ENCODE data around the gene HAAO.

DNA sequence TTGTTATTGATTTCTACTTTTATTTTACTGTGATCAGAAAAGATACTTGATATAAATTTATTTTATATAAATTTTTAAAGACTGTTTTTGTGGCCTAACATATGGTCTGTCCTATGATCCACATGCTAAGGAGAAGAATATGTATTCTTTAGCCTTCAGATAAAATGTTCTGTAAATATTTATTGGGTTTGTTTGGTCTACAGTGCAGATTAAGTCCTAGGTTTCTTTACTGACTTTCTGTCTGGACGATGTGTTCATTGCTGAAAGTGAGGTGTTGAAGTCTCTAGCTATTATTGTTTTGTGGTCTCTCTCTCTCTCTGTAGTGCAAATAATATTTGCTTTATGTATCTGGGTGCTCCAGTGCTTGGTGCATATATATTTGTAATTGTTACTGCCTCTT, 58.5 kb downstream of the HAAO start:
- TF ChIP-seq NANOG (IDR thresholded peaks at IDR 0.05; ENCODE audit: borderline replicate concordance) (no peak), ZNF114 (CRISPR knock-in tag; IDR thresholded peaks at IDR 0.05) (no peak), POLR2AphosphoS5 (IDR thresholded peaks at IDR 0.05; ENCODE audit: low read depth) (no peak), ZNF331 (CRISPR knock-in tag; IDR thresholded peaks at IDR 0.05; ENCODE audit: low read depth) (no peak), JUNB (IDR thresholded peaks at IDR 0.05; ENCODE audit: unreplicated experiment) (no peak), EZH2phosphoT487 (IDR thresholded peaks at IDR 0.05; ENCODE audit: unreplicated experiment) (no peak), EZH2 (IDR thresholded peaks at IDR 0.05; ENCODE audit: low read depth, unreplicated experiment) (no peak), CREB1 (CRISPR knock-in tag; IDR thresholded peaks at IDR 0.05; ENCODE audit: low read depth) (no peak), STAT1 (IDR thresholded peaks at IDR 0.05; ENCODE audit: unreplicated experiment) (no peak)
- TF ChIP-seq, protein P1, sequence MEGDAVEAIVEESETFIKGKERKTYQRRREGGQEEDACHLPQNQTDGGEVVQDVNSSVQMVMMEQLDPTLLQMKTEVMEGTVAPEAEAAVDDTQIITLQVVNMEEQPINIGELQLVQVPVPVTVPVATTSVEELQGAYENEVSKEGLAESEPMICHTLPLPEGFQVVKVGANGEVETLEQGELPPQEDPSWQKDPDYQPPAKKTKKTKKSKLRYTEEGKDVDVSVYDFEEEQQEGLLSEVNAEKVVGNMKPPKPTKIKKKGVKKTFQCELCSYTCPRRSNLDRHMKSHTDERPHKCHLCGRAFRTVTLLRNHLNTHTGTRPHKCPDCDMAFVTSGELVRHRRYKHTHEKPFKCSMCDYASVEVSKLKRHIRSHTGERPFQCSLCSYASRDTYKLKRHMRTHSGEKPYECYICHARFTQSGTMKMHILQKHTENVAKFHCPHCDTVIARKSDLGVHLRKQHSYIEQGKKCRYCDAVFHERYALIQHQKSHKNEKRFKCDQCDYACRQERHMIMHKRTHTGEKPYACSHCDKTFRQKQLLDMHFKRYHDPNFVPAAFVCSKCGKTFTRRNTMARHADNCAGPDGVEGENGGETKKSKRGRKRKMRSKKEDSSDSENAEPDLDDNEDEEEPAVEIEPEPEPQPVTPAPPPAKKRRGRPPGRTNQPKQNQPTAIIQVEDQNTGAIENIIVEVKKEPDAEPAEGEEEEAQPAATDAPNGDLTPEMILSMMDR (conservative IDR thresholded peaks at IDR 0.05; ENCODE audit: low read depth in 2 of 2): no peak
- TF ChIP-seq, protein P2, sequence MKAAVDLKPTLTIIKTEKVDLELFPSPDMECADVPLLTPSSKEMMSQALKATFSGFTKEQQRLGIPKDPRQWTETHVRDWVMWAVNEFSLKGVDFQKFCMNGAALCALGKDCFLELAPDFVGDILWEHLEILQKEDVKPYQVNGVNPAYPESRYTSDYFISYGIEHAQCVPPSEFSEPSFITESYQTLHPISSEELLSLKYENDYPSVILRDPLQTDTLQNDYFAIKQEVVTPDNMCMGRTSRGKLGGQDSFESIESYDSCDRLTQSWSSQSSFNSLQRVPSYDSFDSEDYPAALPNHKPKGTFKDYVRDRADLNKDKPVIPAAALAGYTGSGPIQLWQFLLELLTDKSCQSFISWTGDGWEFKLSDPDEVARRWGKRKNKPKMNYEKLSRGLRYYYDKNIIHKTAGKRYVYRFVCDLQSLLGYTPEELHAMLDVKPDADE (IDR thresholded peaks at IDR 0.05): no peak
- TF ChIP-seq, protein P3, sequence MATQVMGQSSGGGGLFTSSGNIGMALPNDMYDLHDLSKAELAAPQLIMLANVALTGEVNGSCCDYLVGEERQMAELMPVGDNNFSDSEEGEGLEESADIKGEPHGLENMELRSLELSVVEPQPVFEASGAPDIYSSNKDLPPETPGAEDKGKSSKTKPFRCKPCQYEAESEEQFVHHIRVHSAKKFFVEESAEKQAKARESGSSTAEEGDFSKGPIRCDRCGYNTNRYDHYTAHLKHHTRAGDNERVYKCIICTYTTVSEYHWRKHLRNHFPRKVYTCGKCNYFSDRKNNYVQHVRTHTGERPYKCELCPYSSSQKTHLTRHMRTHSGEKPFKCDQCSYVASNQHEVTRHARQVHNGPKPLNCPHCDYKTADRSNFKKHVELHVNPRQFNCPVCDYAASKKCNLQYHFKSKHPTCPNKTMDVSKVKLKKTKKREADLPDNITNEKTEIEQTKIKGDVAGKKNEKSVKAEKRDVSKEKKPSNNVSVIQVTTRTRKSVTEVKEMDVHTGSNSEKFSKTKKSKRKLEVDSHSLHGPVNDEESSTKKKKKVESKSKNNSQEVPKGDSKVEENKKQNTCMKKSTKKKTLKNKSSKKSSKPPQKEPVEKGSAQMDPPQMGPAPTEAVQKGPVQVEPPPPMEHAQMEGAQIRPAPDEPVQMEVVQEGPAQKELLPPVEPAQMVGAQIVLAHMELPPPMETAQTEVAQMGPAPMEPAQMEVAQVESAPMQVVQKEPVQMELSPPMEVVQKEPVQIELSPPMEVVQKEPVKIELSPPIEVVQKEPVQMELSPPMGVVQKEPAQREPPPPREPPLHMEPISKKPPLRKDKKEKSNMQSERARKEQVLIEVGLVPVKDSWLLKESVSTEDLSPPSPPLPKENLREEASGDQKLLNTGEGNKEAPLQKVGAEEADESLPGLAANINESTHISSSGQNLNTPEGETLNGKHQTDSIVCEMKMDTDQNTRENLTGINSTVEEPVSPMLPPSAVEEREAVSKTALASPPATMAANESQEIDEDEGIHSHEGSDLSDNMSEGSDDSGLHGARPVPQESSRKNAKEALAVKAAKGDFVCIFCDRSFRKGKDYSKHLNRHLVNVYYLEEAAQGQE (IDR thresholded peaks at IDR 0.05; ENCODE audit: unreplicated experiment): no peak
- TF ChIP-seq, protein P4, sequence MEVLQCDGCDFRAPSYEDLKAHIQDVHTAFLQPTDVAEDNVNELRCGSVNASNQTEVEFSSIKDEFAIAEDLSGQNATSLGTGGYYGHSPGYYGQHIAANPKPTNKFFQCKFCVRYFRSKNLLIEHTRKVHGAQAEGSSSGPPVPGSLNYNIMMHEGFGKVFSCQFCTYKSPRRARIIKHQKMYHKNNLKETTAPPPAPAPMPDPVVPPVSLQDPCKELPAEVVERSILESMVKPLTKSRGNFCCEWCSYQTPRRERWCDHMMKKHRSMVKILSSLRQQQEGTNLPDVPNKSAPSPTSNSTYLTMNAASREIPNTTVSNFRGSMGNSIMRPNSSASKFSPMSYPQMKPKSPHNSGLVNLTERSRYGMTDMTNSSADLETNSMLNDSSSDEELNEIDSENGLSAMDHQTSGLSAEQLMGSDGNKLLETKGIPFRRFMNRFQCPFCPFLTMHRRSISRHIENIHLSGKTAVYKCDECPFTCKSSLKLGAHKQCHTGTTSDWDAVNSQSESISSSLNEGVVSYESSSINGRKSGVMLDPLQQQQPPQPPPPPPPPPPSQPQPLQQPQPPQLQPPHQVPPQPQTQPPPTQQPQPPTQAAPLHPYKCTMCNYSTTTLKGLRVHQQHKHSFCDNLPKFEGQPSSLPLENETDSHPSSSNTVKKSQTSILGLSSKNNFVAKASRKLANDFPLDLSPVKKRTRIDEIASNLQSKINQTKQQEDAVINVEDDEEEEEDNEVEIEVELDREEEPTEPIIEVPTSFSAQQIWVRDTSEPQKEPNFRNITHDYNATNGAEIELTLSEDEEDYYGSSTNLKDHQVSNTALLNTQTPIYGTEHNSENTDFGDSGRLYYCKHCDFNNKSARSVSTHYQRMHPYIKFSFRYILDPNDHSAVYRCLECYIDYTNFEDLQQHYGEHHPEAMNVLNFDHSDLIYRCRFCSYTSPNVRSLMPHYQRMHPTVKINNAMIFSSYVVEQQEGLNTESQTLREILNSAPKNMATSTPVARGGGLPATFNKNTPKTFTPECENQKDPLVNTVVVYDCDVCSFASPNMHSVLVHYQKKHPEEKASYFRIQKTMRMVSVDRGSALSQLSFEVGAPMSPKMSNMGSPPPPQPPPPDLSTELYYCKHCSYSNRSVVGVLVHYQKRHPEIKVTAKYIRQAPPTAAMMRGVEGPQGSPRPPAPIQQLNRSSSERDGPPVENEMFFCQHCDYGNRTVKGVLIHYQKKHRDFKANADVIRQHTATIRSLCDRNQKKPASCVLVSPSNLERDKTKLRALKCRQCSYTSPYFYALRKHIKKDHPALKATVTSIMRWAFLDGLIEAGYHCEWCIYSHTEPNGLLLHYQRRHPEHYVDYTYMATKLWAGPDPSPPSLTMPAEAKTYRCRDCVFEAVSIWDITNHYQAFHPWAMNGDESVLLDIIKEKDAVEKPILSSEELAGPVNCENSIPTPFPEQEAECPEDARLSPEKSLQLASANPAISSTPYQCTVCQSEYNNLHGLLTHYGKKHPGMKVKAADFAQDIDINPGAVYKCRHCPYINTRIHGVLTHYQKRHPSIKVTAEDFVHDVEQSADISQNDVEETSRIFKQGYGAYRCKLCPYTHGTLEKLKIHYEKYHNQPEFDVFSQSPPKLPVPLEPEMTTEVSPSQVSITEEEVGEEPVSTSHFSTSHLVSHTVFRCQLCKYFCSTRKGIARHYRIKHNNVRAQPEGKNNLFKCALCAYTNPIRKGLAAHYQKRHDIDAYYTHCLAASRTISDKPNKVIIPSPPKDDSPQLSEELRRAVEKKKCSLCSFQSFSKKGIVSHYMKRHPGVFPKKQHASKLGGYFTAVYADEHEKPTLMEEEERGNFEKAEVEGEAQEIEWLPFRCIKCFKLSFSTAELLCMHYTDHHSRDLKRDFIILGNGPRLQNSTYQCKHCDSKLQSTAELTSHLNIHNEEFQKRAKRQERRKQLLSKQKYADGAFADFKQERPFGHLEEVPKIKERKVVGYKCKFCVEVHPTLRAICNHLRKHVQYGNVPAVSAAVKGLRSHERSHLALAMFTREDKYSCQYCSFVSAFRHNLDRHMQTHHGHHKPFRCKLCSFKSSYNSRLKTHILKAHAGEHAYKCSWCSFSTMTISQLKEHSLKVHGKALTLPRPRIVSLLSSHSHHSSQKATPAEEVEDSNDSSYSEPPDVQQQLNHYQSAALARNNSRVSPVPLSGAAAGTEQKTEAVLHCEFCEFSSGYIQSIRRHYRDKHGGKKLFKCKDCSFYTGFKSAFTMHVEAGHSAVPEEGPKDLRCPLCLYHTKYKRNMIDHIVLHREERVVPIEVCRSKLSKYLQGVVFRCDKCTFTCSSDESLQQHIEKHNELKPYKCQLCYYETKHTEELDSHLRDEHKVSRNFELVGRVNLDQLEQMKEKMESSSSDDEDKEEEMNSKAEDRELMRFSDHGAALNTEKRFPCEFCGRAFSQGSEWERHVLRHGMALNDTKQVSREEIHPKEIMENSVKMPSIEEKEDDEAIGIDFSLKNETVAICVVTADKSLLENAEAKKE (CRISPR knock-in tag; IDR thresholded peaks at IDR 0.05): no peak
